Measurements from ENCODE around the gene NAPG.
"Not testable (repeated sequence)": the region's sequence is repeated elsewhere in the genome, so short reads cannot be mapped to it uniquely, and the experiment has no call there.

The NAPG gene

GRCh38 chr18:10525697-10526560, at the start of gene NAPG:
Gene NAPG (plus strand): TSS chr18:10526027. CDS start chr18:10526103, 76 bp downstream.
- peak; percentile 89 for DNase-seq

- no peak for DNase-seq
These were observed 49.5 kb upstream of the NAPG start for GRCh38 chr18:10476338-10476791.

DNA sequence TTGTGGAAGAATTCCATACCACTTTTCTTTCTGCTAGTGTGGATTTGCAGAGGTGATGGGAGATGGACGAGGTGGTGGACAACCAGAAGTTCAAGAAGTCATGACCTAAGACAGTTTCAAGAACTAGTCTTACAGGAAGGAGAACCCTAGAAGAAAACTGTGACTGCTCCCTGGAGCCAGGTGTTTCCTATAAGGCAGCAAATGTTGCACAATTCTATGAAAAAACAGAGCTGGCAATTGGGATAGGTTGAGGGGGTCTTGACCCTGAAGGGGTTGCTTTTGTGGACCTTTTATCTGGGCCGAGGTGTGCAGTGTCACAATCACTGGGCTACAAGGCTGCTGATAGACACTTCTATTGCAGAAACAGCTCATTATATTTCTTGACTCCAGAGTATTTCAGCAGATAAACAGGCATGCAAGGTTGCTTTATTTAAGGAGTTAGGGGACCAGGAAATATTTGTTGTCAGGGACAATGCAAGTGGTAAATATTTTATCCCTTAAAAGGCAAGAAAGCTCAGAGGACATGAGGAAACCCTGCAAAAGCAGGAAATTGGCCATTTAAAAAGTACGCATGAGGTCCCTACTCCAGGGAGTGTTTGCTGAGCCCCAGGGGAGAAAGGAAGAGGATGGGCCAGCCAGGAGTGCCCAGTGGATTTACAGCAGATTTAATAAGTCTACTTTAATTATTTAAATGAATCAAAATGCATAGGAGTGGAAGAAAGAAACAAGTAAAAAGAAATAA, 48.5 kb upstream of the NAPG start:
- no peak for DNase-seq

DNA sequence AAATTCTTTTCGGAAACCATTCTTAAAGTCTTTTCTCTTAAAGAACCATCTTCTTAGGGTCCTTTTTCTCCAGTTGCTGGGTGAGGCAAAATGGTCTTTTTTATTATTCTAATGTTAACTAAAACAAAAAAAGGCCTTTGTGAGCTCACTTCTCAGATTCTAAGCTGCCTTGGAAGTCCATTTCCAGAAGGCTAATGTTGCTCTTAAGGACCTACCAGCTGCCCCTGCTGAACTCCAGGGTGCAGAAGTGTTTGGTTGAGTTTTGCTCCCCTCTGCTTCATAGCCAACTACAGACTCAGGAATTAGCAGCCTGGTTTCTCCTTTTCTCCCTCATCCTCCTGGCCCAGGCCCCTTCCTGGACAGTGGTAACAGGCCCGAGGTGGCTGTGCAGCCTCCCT, 48.0 kb upstream of the NAPG start:
- no peak for DNase-seq

DNA sequence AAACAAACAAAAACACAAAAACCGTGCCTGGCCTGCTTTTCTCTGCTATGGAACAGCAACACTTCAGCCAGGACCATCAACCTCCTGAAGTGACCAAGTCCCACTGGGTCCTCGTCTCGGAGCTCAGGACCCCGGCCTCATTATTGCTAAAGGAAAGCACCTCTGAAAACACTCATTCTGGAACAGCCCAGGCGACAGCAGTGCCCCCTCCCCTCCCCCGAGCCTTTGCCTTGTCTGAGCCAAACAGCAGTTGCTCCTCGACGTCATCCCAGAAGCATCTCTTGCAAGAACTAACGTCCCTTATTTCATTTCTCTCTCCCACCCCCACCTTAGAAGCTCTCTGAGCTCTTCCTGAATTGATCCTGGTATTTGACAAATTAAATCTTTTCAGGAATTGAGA, 44.0 kb upstream of the NAPG start:
- DNase-seq = no peak

- DNase-seq = no peak
These were observed 43.4 kb upstream of the NAPG start for GRCh38 chr18:10482363-10482984.

DNA sequence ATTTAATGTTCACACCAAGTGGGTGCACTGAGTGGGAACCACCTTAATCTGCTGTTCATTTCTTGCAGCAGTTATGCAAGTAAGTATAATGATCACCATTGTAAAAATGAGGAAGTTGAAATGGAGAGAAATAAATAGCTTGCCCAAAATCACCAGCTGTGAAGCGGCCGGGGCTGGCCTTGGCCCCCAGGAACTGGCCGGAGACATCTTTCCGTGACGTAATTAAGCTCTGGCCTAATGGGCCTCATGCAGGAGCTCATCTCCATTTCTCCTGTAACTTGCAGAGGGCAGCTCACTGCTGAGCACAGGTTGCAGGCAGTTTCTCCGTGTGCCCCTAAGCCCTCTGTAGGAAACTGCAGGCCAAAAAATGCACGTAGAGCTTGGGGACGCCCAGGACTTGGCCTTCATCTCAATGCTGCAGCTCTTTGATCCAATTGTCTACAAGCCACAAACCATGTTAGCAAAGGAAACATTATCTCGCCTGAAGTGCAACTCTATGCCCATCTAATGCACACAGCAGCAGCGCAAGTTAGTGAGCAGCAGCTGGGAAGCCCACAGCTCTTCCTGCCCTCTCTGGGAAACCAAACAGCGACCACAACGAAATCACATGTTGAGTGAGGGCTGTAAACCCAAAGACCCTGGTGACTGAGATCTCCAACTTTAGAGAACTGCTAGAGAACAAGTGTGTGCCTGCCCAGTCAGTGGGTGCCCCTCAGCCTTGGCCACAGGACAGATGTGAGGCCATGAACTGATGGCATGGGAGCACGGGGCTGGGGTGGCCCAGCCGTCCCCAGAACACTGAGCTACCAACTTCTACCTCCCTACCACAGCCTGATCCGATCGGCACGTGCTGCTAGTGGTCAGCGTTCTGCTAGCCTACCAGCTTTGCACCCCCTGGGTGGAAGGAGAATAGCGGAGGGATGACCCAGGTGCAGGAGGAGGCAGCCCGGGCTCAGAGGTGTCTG, 42.6 kb upstream of the NAPG start:
- DNase-seq = peak; percentile 88

- DNase-seq = no peak
These were observed 40.4 kb upstream of the NAPG start for GRCh38 chr18:10485475-10485874.

DNA sequence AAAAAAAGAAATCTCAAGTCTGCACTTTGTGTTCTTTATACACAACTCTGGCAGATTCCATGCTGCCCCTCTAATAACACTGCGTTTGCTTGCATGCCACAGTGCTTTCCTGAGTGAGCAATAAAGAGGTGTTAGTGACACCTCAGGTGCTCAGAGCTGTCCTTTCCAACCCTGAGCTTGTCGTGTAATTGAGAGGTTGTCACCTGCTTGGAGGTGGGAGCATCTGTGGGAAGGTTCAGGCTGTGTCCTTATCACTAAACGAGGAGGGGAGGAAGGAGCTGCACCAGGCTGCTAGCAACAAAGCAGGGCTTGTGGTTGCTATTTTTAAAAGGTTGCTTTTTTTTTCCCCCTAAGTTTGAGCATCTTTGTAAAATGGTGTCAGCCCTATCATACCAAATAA, 39.5 kb upstream of the NAPG start:
- no peak for DNase-seq

GRCh38 chr18:10487154-10487553, 38.7 kb upstream of the NAPG start:
- DNase-seq = no peak

DNA sequence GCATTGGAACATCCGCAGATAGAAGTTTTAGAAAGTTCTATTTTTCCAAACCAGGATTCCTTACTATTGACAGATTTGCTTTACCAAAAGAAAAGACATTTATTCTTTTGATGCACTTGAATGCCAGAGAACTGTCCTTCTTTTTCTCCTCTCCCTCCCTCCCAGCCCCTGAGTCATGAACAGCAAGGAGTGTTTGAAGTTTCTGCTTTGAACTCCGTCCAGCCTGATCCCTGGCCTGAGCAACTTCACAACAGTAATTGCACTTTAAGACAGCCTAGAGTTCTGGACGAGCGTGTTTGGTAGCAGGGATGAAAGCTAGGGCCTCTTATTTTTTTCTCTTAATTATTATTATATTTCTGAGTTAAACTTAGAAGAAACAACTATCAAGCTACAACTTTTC, 37.8 kb upstream of the NAPG start:
- DNase-seq = no peak

GRCh38 chr18:10490401-10491165, 35.2 kb upstream of the NAPG start:
- DNase-seq = peak; percentile 74

DNA sequence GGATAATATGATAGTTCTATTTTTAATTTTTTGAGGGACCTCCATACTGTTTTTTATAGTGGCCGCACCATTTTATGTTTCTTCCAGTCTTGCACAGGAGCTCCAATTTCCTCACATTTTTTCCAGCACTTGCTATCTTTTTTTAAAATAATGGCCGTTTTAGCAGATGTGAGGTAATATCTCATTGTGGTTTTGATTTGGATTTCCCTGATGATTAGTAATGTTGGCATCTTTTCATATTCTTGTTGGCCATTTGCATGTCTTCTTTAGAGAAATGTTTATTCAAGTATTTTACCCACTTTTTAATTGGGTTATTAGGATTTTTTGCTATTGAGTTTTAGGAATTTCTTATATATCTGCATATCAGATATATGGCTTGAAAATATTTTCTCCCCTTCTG, 29.9 kb upstream of the NAPG start:
- DNase-seq = no peak

DNA sequence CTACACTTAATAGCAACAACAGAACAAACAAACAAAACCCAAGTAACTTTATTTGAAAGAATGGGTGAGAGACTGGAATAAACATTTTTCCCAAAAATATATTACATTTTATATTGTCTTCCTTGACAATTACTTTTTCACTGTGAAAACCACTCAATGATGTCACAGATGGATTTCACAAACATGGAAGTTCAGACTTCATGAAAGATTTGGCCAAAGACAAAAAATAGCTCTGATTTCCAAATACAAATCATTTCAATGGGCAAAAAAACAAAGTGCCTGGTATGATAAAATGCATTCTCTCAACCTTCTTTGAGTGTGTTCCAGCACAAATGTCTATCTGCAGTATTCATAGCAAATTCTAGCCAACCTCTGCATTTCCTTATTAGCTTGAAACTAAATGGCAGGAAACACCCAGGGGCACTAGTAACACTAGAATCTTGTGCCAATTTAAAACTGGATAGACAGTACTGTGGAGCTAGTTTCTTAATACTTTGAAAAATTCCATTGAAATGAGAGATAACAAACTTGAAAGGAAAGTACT, 28.5 kb upstream of the NAPG start:
- no peak for DNase-seq

DNA sequence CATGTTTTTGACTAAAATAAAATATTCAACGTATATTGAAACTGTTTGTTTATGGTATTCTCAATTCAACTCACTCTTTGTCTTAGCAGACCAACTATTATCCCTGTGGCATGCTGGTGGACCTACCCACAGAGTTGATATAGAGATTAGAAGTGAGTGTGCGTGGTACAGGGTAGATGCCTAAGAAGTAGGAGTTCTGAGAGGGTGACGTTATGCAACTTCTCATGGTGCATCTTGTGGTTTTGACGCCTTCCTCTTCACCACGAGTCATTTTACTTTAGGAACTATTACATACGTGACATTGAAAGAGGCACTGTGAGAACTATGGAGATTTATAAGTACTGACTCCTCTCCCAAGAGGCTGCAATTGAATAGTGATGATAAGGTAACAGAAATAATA, 26.6 kb upstream of the NAPG start:
- peak; percentile 89 for DNase-seq

DNA sequence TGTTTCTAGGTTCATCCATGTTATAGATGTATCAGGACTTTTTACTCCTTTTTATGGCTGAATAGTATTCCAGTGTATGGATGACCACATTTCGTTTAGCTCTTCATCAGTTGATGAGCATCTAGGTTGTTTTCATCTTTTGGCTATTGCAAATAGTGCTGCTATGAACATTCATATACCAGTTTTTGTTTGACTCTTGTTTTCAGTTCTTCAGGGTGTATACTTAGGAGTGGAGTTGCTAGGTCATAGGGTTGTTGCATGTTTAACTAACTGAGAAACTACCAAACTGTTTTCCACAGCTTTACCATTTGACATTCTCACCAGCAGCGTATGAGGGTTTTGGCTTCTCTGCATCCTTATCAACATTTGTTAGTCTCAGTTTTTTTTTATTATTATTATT, 25.8 kb upstream of the NAPG start:
- DNase-seq = no peak

DNA sequence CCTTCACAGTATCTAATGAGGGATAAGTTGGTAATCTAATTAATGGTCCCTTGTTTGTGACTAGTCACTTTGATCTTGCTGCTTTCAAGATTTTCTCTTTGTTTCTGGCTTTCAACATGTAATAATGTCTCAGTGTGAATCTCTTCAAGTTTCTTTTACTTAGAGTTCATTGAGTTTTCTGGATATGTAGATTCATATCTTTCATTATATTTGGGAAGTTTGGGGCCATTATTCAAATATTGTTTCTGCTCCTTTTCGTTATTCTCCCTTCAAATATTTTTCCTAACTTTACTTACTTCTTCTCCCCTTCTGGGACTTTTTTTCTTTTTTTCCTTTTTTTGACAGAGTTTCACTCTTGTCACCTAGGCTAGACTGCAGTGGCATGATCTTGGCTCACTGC, 21.1 kb upstream of the NAPG start:
- no peak for DNase-seq

- not testable (repeated sequence) for DNase-seq
These were observed 19.9 kb upstream of the NAPG start for GRCh38 chr18:10505892-10506291.

- DNase-seq = peak; percentile 80
These were observed 17.2 kb upstream of the NAPG start for GRCh38 chr18:10508591-10508990.

GRCh38 chr18:10511236-10511635, 14.6 kb upstream of the NAPG start:
- no peak for DNase-seq

DNA sequence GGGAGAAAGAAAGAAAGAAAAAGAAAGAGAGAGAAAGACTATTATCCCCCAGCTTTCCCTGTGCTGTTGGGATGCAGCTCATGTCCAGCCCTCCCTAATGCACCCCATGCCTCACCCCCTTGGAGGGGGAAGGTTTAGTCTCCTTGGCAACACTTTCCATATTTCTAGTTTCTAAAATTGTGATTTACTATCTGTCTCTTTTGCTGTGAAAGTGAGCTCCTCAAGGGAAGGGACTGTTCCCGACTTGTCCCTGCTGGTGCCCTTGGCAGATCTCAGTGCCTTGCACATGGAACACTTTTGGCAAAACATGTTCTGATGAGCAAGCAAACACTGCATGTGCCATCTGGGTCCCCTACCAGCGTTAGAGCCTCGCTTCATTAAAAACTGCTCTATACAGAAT, 11.7 kb upstream of the NAPG start:
- no peak for DNase-seq

All from MV-4-11 (cell line).